Measurements from ENCODE around the gene KCNIP3. TPM values are rescaled to one million over a fixed set of nuclear protein-coding genes. Genes with fewer than 3 reads are reported as not detected.

KCNIP3 gene
- total and polyA plus RNA-seq, 9 of the 15 experiments (the other 6 are each of a cell fraction or from before 2014, with no cell fraction given), result 0.04 TPM; not detected in 8

- TF ChIP-seq MBD1 (CRISPR knock-in tag; IDR thresholded peaks at IDR 0.05), result no peak
Observed at GRCh38 chr2:95308426-95308990, 11.4 kb downstream of the KCNIP3 start (continued).

- Histone ChIP-seq H3K27ac (ENCODE audit: extremely low read depth, low read depth, low read length) (no peak overlapping the region), H2AFZ (ENCODE audit: low read depth, low read length) (no peak overlapping the region), H3K9me1 (ENCODE audit: control insufficient read depth, insufficient read depth, low read length) (no peaks in the 10 kb centered on the region), H3K9me3 (replicated peaks; ENCODE audit: control insufficient read depth, insufficient read depth, low read depth, low read length) (no peaks in the 10 kb centered on the region), H3K79me2 (ENCODE audit: control insufficient read depth, insufficient read depth, low read length) (no peaks in the 10 kb centered on the region), H4K20me1 (replicated peaks; ENCODE audit: control insufficient read depth, insufficient read depth, low read length) (peaks cover 8% of the 10 kb centered on the region; the same call in 1 of the 2 replicates), H3K4me1 (replicated peaks in 1 of 2; ENCODE audit: control insufficient read depth in 2 of 2, insufficient read depth in 2 of 2, low read length in 2 of 2) (no peaks in the 10 kb centered on the region), H3K9ac (ENCODE audit: insufficient read depth in 1 of 2, low read depth in 2 of 2, low read length in 2 of 2) (no peak overlapping the region), H3K4me2 (ENCODE audit: insufficient read depth, low read length) (no peak overlapping the region), H3K27me3 (ENCODE audit: control insufficient read depth in 2 of 2, insufficient read depth in 2 of 2, low read length in 2 of 2) (peaks cover 10 to 64% of the 10 kb centered on the region in 2 experiments), H3K4me3 (no peak overlapping the region), H3K36me3 (ENCODE audit: control insufficient read depth, insufficient read depth, low read length) (no peaks in the 10 kb centered on the region)
- CTCF ChIA-PET (ENCODE audit: low intra/inter-chr PET ratio), result no interaction called here
- FAIRE-seq, result no peak
- in situ Hi-C loops (cut with MboI) (no loop called here), intact Hi-C loops (cut with micrococcal nuclease) (no loop called here)
- no TSS peak for BruUV-seq (replicated peaks)
- 0% methylated on average over 6 of the region's 8 CpGs for WGBS (ENCODE audit: insufficient coverage, low coverage, missing lambda C conversion rate)
- no peak for ATAC-seq
- DNase-seq (ENCODE audit: extremely low read depth in 1 of 4, low spot score in 3 of 4), result no peak
- POLR2A ChIA-PET, result no interaction called here
- no peak for TF ChIP-seq THRA (IDR thresholded peaks at IDR 0.05)
- TF ChIP-seq CHD1 (IDR thresholded peaks at IDR 0.05; ENCODE audit: low read length), result no peak
- no peak for TF ChIP-seq ZNF274 (IDR thresholded peaks at IDR 0.05; ENCODE audit: borderline replicate concordance, low read depth, low read length)
- TF ChIP-seq EWSR1 (IDR thresholded peaks at IDR 0.05; ENCODE audit: borderline replicate concordance, low read depth, partially characterized antibody), result no peak
- no peak for TF ChIP-seq BMI1 (IDR thresholded peaks at IDR 0.05; ENCODE audit: low read length)
- no peak for TF ChIP-seq CHD4 (IDR thresholded peaks at IDR 0.05; ENCODE audit: insufficient read depth, insufficient replicate concordance, low read depth, low read length, poor library complexity, severe bottlenecking)
- TF ChIP-seq REST (IDR thresholded peaks at IDR 0.05; ENCODE audit: borderline replicate concordance), result no peak
- TF ChIP-seq REST (CRISPR knock-in tag; IDR thresholded peaks at IDR 0.05; ENCODE audit: low read depth), result no peak
Observed at GRCh38 chr2:95309599-95309998, 12.5 kb downstream of the KCNIP3 start.

All from K562 (cell line).